Measurements from ENCODE around the gene CALML6.

GRCh38 chr1:1922956-1923833 is 8.1 kb downstream of the CALML6 start:
- TF ChIP-seq CTCF (IDR thresholded peaks at IDR 0.05): no peak
- no peak for TF ChIP-seq POLR2A (IDR thresholded peaks at IDR 0.05)

Data from body of pancreas (tissue), 4 donors.